Vagina (tissue), 2 donors: ENCODE measurements around the gene AURKA.

ENCODE experiments used
- CTCF ChIP-seq, 3 experiments: fragments of 450-650 bp in 2 of 3; fragments of 200-600 bp in 1 of 3; sonication (generic) in 1 of 3; IDR thresholded peaks; one replicate each; pipeline ENCODE4 v1.5.1; 2017 to 2019; ENCODE audit warnings: antibody characterized with exemption in 3 of 3, mild to moderate bottlenecking in 2 of 3, moderate library complexity in 2 of 3
- POLR2A ChIP-seq, 2 donors: fragments of 450-650 bp; IDR thresholded peaks; one replicate each; pipeline ENCODE4 v1.6.1; 2017; ENCODE audit warnings: antibody characterized with exemption in 2 of 2, mild to moderate bottlenecking in 2 of 2, moderate library complexity in 2 of 2

DNA sequence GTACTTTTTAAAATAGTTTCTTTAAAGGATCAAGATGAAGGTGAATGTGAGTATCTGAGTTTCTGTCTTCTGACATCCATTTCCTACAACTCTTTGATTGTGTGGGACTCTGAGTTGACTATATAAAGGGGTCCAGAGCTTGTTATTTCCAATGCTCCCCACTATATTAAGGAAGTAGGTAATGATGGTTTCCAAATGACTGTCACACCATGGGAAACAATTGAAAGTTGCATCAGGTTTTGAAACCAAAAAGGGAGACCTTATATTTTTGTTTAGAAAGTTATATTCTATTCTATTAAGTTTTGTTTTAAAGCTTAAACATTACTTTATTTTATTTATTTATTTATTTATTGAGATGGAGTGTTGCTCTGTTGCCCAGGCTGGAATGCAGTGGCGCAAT lies 31.2 kb upstream of the AURKA start:
- TF ChIP-seq POLR2A (IDR thresholded peaks at IDR 0.05) (no peak), CTCF (IDR thresholded peaks at IDR 0.05) (no peak)
